HCT116 (cell line): ENCODE results near the gene SMTN.

ENCODE experiments used
- CTCF ChIP-seq, 3 experiments: fragments of 200-600 bp in 1 of 3; sonication (generic) in 1 of 3; IDR thresholded peaks in 2 of 3; conservative IDR thresholded peaks in 1 of 3; 2 replicates each; pipeline ENCODE4 v1.5.1; 2012 to 2017; ENCODE audit warnings: low read depth in 2 of 3, low read length in 2 of 3, antibody characterized with exemption in 1 of 3, borderline replicate concordance in 1 of 3, control low read depth in 1 of 3, mild to moderate bottlenecking in 1 of 3, mixed read lengths in 1 of 3, mixed run types in 1 of 3, moderate library complexity in 1 of 3; ENCODE audit not compliant: insufficient read depth in 1 of 3
- EZH2 ChIP-seq: fragments of 200-600 bp; sonication (generic); IDR thresholded peaks from 2 replicates; pipeline ENCODE4 v1.6.1; 2017; ENCODE audit warnings: antibody characterized with exemption, mixed run types
- MAX ChIP-seq: IDR thresholded peaks from 2 replicates; pipeline ENCODE4 v1.6.1; 2012
- POLR2A ChIP-seq: IDR thresholded peaks from 2 replicates; pipeline ENCODE4 v1.7.0; 2011; ENCODE audit warnings: borderline replicate concordance; ENCODE audit not compliant: insufficient read depth, insufficient read length; ENCODE audit errors: extremely low read depth
- REST ChIP-seq: IDR thresholded peaks from 2 replicates; pipeline ENCODE4 v1.6.1; 2012; ENCODE audit warnings: low read depth
- SIN3A ChIP-seq: IDR thresholded peaks from 2 replicates; pipeline ENCODE4 v1.6.1; 2012; ENCODE audit warnings: low read depth

- TF ChIP-seq POLR2A (no peak), SIN3A (no peak), CTCF (IDR thresholded peaks at IDR 0.05 in 2 of 3, conservative IDR thresholded peaks at IDR 0.05 in 1 of 3; ENCODE audit: borderline replicate concordance in 1 of 3, insufficient read depth in 1 of 3, low read depth in 2 of 3, low read length in 2 of 3) (no peak), MAX (no peak), REST (no peak), EZH2 (no peak)
These were observed 13.6 kb downstream of the SMTN start for GRCh38 chr22:31094741-31095140.
